NCI-H345 treated with DMSO at 0.1 percent for 48 hours (cell line): Measurements from ENCODE around the gene TOMM7.
"Not testable (repeated sequence)": the region's sequence is repeated elsewhere in the genome, so short reads cannot be mapped to it uniquely, and the experiment has no call there.

Source experiments
- DNase-seq: peaks from one replicate; lab custom pipeline; 2025; ENCODE audit not compliant: unreplicated experiment; lab: John Stamatoyannopoulos, UW

The TOMM7 gene

DNA sequence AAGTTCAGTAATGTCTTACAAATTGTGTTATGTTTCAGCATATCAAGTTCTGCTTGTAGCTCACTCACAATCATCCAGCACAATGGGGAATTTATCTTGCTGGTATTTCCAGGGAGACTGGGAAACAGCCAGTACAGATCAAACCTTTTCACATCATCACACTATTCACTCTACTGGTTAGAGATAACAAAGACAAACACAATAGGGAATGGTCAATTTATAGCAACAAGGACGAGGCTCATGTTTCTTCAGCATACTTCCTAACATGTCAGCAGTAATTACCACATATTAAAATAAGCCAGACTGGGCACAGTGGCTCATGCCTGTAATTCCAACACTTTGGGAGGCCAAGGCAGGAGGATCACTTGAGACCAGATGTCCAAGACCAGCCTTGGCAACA is 38.3 kb downstream of the TOMM7 start:
- no peak for DNase-seq

DNA sequence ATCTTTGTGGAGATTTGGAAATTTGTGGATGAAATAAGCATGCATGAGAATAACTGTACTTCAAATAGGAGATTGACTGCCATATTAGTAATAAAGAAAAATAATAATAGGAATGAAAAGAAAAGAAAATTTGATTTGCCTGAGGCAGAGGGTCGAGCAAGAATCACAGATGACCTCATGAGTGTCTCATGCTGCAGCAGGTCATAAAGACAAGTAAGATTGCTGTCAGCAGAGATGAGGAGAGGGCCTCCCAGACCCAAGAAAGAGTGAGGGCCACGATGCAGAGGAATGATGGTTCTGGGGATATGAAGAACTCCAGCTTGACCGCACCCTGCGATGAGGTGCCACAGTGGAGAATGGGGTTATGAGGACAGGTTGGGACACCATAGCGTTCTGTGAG is 39.2 kb downstream of the TOMM7 start:
- DNase-seq = no peak

DNA sequence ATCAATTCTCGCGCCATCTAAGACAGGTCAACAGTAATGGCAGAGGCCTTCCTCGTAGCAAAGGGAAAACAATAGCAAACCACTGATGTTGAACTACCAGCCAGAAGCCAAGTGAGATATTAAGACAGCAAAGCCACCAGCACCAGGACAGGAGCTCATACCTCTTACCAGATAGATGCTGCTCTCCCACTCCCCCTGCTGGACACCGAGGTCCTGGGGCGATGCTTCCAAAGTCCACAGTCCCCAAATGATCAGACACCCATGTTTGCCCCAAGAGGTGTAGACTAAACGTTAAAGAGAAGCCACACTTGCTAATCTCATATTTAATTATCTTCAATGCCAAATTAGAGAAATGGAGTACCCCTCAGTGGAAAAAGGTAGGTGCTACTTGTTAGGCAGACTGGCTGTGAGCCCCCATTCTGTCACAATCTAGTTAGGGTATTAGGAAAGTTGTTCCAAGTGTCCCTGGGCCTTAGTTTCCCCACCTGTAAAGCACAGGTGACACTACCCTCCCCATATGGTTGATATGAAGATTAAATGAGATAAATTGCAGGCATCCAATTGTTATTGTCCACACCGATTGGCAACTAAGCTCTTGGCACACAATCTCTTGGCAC is 39.9 kb downstream of the TOMM7 start:
- no peak for DNase-seq

DNA sequence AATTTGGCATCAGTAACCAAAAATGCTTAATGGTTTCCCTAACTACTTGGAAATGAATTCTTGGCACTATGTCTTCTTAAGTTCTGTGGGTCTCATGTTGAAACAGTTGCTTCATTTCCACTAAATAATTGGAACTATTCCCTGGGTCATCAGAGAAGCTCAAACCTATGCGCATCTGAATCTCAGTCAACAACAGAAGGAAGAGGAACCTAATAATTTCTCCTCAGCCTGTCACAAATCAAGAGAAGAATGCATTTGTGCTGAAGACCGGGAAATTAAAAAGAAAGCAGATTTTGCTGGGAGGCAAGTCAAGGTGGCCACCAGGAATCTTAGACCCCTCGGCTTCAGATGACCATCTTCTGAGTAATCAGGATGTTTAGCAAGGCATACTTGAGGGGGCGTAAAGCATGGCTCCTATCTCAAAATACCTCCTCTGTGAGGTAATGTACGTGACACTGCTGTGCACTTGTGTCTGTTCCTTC is 41.4 kb downstream of the TOMM7 start:
- no peak for DNase-seq

DNA sequence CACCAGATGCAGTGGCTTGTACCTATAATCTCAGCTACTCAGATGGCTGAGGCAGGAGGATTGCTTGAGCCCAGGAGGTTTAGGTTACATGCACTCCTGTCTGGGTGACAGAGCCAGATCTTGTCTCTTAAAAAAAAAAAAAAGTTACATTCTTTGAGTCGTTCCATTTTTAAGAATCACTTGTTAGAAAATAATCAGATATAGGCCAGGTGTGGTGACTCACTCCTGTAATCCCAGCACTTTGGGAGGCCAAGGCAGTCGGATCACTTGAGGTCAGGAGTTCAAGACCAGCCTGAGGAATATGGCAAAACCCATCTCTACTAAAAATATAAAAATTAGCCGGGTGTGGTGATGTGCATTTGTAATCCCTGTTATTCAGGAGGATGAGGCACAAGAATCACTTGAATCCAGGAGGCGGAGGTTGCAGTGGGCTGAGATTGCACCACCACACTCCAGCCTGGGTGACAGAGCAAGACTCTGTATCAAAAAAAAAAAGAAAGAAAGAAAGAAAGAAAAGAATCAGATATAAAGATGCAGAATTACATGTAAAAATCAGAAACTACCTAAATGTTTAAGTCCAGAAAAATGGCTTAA is 42.8 kb downstream of the TOMM7 start:
- DNase-seq = not testable (repeated sequence)

DNA sequence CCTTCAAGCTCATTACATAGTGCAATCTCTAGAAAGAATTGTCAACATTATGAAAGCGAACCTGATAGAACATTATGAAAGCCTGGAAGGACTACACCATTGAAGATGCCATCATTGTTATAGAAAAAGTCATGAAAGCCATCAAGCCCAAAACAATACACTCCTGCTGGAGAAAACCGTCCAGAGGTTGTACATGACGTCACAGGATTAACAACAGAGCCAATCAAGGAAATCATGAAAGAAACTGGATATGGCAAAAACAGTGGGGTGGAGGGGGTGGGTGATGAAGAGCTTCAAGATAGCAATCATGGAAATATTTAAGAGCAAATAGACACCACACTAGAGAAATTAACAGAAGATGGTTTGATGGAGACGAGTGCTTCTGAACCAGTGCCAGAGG is 45.7 kb downstream of the TOMM7 start:
- DNase-seq = no peak

DNA sequence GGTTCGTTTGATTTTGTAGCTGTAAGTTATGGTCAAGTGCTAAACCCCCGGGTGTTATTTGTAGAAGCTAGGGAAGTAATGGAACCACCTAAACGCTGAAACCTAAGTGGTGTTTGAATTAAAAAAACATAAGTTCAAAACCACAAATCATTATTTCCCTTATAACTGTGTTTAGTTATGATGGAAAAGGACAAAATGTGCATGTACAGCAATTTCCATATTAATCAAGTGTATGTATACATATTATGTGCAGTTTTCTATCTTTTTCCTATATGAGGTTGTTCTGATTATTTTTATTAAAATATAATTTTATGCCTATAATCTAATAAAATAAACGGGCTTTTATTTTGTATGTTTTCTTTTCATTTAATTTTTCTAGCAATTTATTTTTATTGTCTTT is 49.8 kb downstream of the TOMM7 start:
- no peak for DNase-seq

DNA sequence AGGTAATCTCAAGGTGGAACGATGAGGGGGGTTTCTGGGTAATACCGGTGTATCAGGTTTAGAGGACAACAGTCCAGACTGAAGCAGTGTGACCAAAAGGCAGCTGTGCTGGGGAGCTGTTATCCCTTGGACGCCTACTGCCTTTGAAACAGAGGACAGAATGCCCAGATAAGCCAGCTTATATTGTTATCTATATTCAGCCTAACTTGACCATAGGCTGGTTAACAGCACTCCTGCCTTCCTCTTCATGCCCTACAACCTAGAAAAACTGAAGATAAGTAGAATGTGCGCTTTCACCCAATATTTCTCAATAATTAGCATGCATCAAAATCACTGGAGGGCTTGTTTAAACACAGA is 50.8 kb downstream of the TOMM7 start:
- DNase-seq = no peak

DNA sequence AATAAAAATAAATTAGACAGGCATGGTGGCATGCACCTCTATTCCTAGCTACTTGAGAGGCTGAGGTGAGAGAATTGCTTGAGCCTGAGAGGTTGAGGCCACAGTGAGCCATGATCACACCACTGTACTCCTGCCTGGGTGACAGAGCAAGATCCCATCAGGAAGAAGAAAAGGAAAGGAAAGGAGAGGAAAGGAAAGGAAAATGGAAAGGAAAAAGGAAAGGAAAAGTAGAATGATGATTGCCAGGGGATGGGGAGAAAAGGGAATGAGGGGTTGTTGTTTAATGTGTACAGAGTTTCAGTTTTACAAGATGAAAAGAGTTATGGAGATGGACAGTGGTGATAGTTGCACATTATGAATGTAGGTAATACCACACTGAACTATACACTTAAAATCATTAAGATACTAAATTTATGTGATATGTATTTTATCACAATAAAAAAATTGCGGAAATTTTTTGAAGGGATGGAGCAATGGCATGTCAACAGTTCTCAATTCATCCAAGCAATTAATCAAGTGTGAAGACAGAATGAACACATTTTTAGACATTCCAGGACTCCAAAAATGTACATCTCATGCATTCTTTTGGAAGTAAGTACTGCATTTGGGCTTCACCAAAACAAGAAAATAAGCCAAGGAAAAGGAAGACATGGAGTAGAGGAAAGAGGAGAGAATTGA is 51.3 kb downstream of the TOMM7 start:
- DNase-seq = no peak

DNA sequence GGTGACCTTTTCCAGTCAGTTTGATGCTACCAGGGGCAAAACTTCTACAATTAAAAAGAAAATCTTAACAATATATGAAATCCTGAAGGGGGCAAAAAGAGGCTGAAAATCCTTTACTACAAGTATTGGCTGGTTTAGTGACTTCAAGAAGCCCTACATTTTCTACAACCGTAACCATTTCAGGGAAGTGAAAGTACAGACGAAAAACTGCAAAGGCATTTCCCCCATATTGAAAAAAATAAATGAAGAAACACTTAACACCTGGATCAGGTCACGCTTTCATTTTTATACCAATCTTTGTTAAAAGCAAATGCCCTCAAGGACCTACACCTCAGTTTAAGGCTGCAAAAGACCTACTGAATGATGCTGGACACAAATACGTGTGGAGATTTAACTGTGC is 57.0 kb downstream of the TOMM7 start:
- no peak for DNase-seq
